GM21381 (cell line): ENCODE data around the gene PAX7.

ENCODE experiments used
- ATAC-seq: cut with Tn5 transposase; IDR thresholded peaks from one replicate; pipeline ENCODE4 v1.9.1; 2021; ENCODE audit warnings: mild to moderate bottlenecking, moderate library complexity; ENCODE audit not compliant: unreplicated experiment

Gene PAX7

GRCh38 chr1:18618546-18619466 is 11.8 kb upstream of the PAX7 start:
- ATAC-seq, result no peak

- ATAC-seq, result no peak
These were observed 11.2 kb upstream of the PAX7 start for GRCh38 chr1:18619467-18619835.

GRCh38 chr1:18628511-18628910 is 2.1 kb upstream of the PAX7 start:
- no peak for ATAC-seq

- ATAC-seq, result no peak
These were observed 761 bp upstream of the PAX7 start for GRCh38 chr1:18629659-18630510.

- no peak for ATAC-seq
These were observed 1.0 kb downstream of the PAX7 start for GRCh38 chr1:18631496-18632217.

- ATAC-seq, result no peak
These were observed 1.6 kb downstream of the PAX7 start for GRCh38 chr1:18632218-18632588.

GRCh38 chr1:18632783-18633421 is 2.3 kb downstream of the PAX7 start:
- no peak for ATAC-seq

- ATAC-seq, result no peak
These were observed 2.9 kb downstream of the PAX7 start for GRCh38 chr1:18633422-18634155.

- ATAC-seq, result no peak
These were observed 3.6 kb downstream of the PAX7 start for GRCh38 chr1:18634276-18634675.

- no peak for ATAC-seq
These were observed 4.5 kb downstream of the PAX7 start for GRCh38 chr1:18635070-18635577.

GRCh38 chr1:18635891-18636595 is 5.4 kb downstream of the PAX7 start:
- no peak for ATAC-seq

- no peak for ATAC-seq
These were observed 6.2 kb downstream of the PAX7 start for GRCh38 chr1:18636596-18637508.

- no peak for ATAC-seq
These were observed 6.9 kb downstream of the PAX7 start for GRCh38 chr1:18637511-18637960.

- no peak for ATAC-seq
These were observed 7.6 kb downstream of the PAX7 start for GRCh38 chr1:18637962-18638834.

GRCh38 chr1:18638835-18639364 is 8.3 kb downstream of the PAX7 start:
- ATAC-seq, result no peak

GRCh38 chr1:18639368-18640055 is 8.9 kb downstream of the PAX7 start:
- no peak for ATAC-seq
